ENCODE measurements around the gene PIP5KL1.
"Not testable (repeated sequence)": the region's sequence is repeated elsewhere in the genome, so short reads cannot be mapped to it uniquely, and the experiment has no call there.

Gene PIP5KL1

GRCh38 chr9:127885508-127886281 is 44.9 kb downstream of the PIP5KL1 start:
- ATAC-seq = no peak

- ATAC-seq = no peak
Observed at GRCh38 chr9:127884976-127885490, 45.5 kb downstream of the PIP5KL1 start.

GRCh38 chr9:127884427-127884911 is 46.1 kb downstream of the PIP5KL1 start:
- no peak for ATAC-seq

GRCh38 chr9:127883959-127884358 is 46.6 kb downstream of the PIP5KL1 start:
- no peak for ATAC-seq

GRCh38 chr9:127881715-127882114 is 48.9 kb downstream of the PIP5KL1 start:
- ATAC-seq = not testable (repeated sequence)

GRCh38 chr9:127880143-127880542 is 50.4 kb downstream of the PIP5KL1 start:
- ATAC-seq = no peak

GRCh38 chr9:127878652-127879390 is 51.8 kb downstream of the PIP5KL1 start:
- no peak for ATAC-seq

- no peak for ATAC-seq
Observed at GRCh38 chr9:127878001-127878651, 52.5 kb downstream of the PIP5KL1 start.

GRCh38 chr9:127877566-127877998 is 53.0 kb downstream of the PIP5KL1 start, which contains the start of gene AK1:
Gene AK1, minus strand, starts transcription at chr9:127877675. Its CDS starts 3,058 bp downstream, at chr9:127874617.
- ATAC-seq = no peak

- ATAC-seq = no peak
Observed at GRCh38 chr9:127876764-127877562, 53.6 kb downstream of the PIP5KL1 start.

GRCh38 chr9:127876026-127876763 is 54.4 kb downstream of the PIP5KL1 start:
- no peak for ATAC-seq

- ATAC-seq = no peak
Observed at GRCh38 chr9:127875306-127875966, 55.1 kb downstream of the PIP5KL1 start.

- ATAC-seq = no peak
Observed at GRCh38 chr9:127874301-127875221, 56.0 kb downstream of the PIP5KL1 start.

- ATAC-seq = no peak
Observed at GRCh38 chr9:127873886-127874285, 56.7 kb downstream of the PIP5KL1 start.

- no peak for ATAC-seq
Observed at GRCh38 chr9:127873223-127873691, 57.3 kb downstream of the PIP5KL1 start.

GRCh38 chr9:127872369-127873222 is 58.0 kb downstream of the PIP5KL1 start:
- no peak for ATAC-seq

- ATAC-seq = no peak
Observed at GRCh38 chr9:127871531-127871930, 59.0 kb downstream of the PIP5KL1 start.

GRCh38 chr9:127870887-127871286 is 59.7 kb downstream of the PIP5KL1 start:
- ATAC-seq = no peak
